Left kidney (tissue), 2 donors: ENCODE measurements around the gene PPIL6. TPM values are rescaled to one million over a fixed set of nuclear protein-coding genes. Genes with fewer than 3 reads are reported as not detected.

ENCODE experiments used
- DNase-seq: peaks from one replicate; pipeline ENCODE4 v3.0.0-alpha.2; 2013
- polyA plus RNA-seq: library from polyadenylated mRNA; unstranded; fragments of 120-200 nt; gene quantifications from one replicate; pipeline ENCODE4 v1.2.1, GENCODE V29; 2013; ENCODE audit not compliant: insufficient read length

The PPIL6 gene
- polyA plus RNA-seq, 1 donor, result 21.5 TPM

DNA sequence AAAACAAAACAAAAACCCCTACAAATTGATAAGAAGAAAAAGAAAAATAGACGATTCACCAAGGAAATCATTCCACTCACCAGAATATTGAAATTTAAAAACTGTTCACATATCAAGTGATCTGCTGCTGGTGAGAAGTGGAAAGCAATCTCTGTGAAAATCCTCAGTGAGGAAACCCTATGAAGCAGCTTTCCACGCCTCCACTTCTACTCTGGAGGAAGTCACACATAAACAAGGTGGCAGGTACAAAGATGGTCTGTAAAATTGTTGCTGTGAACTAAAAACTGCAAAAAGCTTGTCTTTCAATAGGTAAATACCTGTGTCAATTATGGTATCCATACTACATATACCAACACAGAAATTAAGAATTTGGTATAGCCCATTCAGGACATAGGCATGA is 76.7 kb downstream of the PPIL6 start:
- no peak for DNase-seq

DNA sequence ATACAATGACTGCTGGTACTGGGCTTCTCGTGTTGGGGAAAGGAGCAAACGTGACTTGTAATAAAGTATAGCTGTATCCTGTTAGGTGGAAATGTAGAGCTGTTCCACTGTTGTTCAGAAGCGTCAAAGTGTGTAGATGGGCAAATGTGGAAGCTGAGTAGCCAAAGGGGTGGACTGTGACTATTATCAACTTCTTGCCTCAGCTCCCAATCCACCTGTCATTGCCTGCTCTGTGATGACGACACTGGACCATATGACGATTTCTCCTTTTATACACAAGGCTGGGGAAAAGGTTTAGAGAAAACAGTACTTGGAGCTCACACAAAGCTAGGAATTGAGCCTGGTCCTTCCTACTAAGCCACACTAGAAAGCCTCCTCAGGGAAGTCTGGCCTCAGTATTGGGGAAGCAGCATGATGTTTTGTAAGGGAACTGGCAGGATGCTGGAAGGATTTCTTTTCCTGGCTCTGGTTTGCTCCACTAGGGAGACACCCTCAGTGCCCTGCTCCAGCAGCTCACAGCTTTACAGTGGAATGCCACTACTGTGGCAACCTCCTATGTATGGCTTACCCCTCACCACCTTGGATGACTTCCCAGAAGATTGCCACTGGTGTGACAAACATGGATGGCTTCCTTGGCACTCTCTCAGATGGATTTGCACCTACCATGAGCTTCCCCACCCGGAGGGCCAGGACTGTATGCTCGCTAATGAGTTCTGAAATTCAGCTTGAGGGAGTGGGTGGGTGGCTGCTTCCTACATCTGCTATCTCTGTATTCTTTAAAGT is 78.1 kb downstream of the PPIL6 start:
- no peak for DNase-seq

DNA sequence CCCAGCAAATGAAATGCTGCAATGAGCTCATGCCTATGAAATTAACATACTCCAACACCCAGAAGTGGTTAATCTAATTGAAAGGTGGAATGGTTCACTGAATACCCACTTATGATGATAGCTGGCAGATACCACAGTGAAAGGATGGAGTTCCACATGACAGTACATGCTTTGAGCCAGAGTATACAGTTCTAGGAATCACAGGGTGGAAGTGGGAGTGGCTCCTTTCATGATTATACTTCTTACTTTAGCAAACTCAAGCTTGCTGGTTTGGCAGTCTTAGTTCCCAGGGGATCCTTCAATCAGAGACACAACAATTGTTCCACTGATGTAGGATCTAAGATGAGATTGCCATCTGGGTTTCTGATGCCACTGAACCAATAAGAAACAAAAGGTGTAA is 79.6 kb downstream of the PPIL6 start:
- DNase-seq, result no peak

GRCh38 chr6:109360281-109360680 is 80.1 kb downstream of the PPIL6 start:
- no peak for DNase-seq

- DNase-seq, result no peak
Observed at GRCh38 chr6:109359248-109359647, 81.2 kb downstream of the PPIL6 start.

DNA sequence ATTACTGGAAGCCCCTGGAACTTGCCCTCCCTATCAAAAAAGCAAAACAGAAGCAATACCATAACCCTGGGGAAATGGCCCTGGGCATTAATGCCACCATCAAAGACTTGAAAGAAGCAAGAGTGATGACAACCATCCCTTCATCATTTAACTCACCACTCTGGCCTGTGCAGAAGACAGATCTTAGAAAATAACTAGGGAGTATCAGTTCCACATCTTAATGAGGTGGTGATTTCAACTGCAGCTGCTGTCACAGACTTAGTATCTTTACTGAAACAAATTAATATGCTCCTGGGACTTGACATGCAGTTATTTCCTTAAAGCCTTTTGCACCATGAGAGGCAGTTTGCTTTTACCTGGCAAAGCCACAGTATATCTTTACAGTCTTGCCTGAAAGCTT is 82.2 kb downstream of the PPIL6 start:
- no peak for DNase-seq

DNA sequence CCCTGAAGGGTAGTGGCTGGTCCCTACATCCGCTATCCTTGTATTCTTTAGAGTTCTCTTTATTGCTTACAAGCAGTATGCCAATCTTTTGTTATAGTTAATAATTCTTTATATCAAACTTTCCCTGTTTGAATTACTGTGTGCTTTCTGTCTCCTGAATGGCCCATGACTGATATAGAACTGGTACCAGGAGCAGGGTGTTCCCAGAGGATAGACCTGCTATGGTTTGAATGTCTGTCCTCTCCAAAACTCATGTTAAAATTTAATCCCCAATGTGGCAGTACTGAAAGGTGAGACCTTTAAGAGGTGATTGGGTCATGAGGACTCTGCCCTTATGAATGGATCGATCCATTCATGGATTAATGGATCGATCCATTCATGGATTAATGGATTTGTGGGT is 84.2 kb downstream of the PPIL6 start:
- no peak for DNase-seq

DNA sequence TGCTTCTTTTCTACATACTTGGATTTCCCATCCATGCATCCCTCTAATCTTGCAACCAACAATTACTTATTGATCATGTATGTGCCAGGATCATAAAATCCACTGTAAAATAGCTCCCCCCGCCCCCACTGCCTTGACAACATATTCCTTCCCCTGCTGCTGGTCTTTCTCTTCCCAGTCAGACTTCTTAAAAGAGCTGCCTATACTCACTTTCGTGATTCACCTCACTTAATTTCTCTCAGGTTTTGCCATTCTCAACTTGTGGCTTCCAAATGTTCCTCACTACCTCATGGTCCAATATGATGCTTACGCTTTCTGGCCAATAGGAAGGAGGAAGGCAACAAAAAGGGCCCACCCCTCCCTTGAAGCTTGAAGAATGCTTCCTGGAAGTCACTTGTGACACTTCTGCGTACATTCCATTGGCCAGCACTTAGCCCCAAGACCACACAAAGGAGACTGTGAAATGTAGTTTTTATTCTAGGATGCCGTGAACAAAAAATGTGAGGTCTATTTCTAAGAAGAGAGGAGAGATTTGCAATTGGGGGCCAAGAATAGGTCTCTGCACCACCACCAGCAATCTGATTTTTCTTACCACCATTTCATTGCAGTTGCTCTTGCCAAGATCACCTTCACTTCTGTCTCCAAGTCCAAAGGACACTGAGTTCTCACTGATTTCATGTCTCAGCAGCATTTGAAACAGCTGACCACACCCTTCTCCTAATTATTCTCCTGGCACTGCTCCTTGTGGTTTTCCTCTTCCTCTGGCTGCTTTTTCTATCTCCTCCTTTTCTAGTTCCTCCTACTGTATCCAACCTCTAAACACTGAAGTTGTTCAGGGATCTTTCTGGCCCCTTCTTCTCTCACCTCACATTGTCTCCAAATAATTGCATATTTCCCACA is 88.9 kb downstream of the PPIL6 start:
- DNase-seq, result no peak

DNA sequence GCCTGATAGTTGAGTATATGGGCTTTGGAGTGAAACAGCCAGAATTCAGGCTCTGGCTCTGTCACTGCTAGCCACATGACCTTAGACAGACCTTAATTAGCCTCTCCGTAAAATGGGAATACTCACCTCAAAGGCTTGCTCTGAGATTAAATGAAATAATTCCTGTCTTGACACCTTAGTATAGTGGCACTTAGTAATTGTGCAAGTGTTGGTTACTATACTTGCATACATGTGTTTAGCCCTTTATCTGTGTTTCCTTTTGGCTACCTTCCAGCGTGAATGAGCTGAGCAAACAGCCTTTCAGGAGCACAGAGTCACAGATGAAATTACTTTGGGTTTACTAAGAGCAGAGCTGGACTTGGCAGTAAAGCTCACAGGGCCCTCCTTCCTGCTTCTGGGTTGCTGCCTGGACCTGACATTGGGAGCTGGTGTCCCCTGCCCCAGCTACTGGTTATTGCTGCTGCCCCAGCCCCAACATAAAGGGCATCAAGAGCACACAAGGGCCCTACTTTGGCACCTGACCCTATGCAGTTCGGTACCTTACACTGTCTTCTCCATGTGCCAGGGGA is 90.9 kb downstream of the PPIL6 start:
- no peak for DNase-seq

DNA sequence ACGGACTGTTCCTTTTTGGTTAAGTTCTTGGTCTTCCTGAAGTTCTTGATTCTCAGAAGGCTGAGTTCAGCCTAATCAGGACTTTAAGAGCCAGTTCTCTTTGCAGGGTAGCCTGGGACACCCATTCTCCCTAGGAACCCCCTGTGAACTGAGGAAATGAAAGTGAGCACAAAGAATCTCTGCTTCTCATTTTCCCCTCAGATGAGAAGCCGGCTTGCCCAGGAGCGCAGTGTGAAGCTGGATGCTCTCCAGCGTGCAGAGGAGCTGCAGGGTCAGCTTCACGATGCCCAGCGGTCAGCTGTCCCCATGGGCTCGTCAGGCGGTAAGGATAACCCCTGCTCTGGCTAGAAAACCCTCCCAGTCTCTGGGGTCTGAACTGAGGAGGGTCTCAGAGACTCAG is 92.2 kb downstream of the PPIL6 start:
- no peak for DNase-seq

- no peak for DNase-seq
Observed at GRCh38 chr6:109347779-109348178, 92.6 kb downstream of the PPIL6 start.

GRCh38 chr6:109345986-109346385 is 94.4 kb downstream of the PPIL6 start:
- no peak for DNase-seq

DNA sequence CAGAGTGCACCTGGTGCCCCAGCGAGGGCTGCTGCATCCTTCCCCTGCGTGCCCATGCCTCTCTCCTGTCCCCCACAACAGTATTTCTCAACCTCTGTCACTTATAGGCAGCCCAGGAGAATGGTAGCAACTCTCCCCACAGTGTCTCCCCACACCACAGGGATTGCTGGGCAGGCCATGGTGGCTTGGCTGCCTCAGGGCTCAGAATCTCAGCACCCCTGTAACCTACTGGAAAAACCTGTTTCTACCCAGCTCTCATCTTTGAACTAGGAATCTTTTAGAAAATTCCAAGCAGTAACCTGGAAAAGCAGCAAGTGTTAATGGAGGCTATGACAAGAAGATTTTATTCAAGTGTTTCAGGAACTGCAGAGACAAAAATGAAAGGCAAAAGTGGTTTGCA is 96.2 kb downstream of the PPIL6 start:
- DNase-seq, result no peak

- no peak for DNase-seq
Observed at GRCh38 chr6:109343518-109343917, 96.9 kb downstream of the PPIL6 start.

DNA sequence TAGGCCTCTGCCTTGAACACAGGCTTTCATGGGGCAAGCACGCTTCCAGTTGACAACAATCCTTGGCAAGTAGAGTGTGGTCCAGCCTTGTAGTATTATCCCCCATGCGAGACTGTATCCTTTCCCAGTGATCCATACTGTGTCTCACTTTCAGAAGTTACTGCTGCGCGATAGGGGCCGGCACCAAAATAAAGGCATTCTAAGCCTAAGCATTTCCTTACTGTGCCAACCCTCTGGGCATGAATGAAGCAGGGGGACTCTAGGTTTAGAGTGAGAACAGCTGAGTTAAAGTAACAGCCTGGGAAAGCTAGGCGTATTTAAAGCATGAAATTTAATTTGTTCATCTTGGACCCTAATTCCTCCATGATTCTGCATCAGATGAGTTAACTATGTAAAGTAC is 97.5 kb downstream of the PPIL6 start:
- DNase-seq, result no peak

DNA sequence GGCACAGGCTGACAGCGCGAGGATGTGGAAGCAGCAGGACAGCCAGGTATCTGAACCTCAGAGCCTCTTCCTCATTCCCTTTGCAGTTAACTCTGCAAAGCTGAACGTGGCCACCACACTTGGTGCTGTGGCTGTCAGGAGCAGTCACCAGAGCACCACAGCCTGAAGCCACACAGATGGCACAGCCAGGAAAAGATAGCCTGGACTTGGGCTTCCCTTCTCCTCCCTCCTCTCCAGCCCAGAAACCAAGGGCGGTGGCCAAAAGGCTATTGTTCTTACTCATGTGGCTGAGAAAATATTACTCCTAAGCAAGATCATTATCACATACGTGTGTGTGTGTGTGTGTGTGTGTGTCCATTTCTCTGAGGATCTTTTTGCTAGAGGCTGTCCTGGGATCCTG is 97.9 kb downstream of the PPIL6 start:
- DNase-seq, result no peak

GRCh38 chr6:109340811-109341210 is 99.6 kb downstream of the PPIL6 start:
- DNase-seq, result no peak

Other genes with a start within 250 kb of the PPIL6 start
- 538 TPM for gene CD164, start 58.2 kb downstream of the PPIL6 start, polyA plus RNA-seq
- 12.9 TPM for gene SMPD2, start 96 bp upstream of the PPIL6 start, polyA plus RNA-seq
- gene MICAL1, start 15.1 kb upstream of the PPIL6 start, polyA plus RNA-seq, result 32.8 TPM
- 17.4 TPM for gene ZBTB24, start 42.6 kb upstream of the PPIL6 start, polyA plus RNA-seq